Glutamatergic neuron (in vitro differentiated cells): ENCODE data around the gene CENPF. TPM values are rescaled to one million over a fixed set of nuclear protein-coding genes. Genes with fewer than 3 reads are reported as not detected.
A peak's percentile ranks its signal among the peaks of the same experiment; 100 is the strongest.

Source experiments
- DNase-seq: peaks from one replicate; pipeline ENCODE4 v3.0.0; 2022
- H3K27ac Mint-ChIP-seq: one replicate; pipeline ENCODE4 v1.8.0; 2020; ENCODE audit warnings: mild to moderate bottlenecking, mixed read lengths, inconsistent platforms; ENCODE audit not compliant: unreplicated experiment
- H3K27me3 Mint-ChIP-seq: one replicate; pipeline ENCODE4 v1.8.0; 2020; ENCODE audit warnings: mild to moderate bottlenecking, moderate library complexity, mixed read lengths, inconsistent platforms; ENCODE audit not compliant: unreplicated experiment
- H3K36me3 Mint-ChIP-seq: one replicate; pipeline ENCODE4 v1.8.0; 2020; ENCODE audit warnings: mild to moderate bottlenecking, mixed read lengths, inconsistent platforms; ENCODE audit not compliant: unreplicated experiment
- H3K4me1 Mint-ChIP-seq: one replicate; pipeline ENCODE4 v1.8.0; 2020; ENCODE audit warnings: mild to moderate bottlenecking, low read depth, mixed read lengths, inconsistent platforms; ENCODE audit not compliant: unreplicated experiment
- H3K4me3 Mint-ChIP-seq: one replicate; pipeline ENCODE4 v1.8.0; 2020; ENCODE audit warnings: mild to moderate bottlenecking, mixed read lengths, inconsistent platforms; ENCODE audit not compliant: unreplicated experiment
- H3K9me3 Mint-ChIP-seq: one replicate; pipeline ENCODE4 v1.8.0; 2020; ENCODE audit warnings: mild to moderate bottlenecking, moderate library complexity, mixed read lengths, inconsistent platforms; ENCODE audit not compliant: unreplicated experiment
- total RNA-seq: library from RNA; stranded (reverse); fragmentation: NEBNext Ultra II Directional; extraction: Animal tissue kit (Norgen Biotek cat#: 25700); gene quantifications from one replicate; pipeline ENCODE4 v1.2.1, GENCODE V29; 2021; ENCODE audit not compliant: unreplicated experiment
- TF ChIP-seq, protein P1 (sequence below): fragments of 200-600 bp; sonication (generic); IDR thresholded peaks from one replicate; pipeline ENCODE4 v1.5.0; 2021; ENCODE audit not compliant: partially characterized antibody, unreplicated experiment

The CENPF gene
- total RNA-seq, 1 donor from 2014 or later: 29.3 TPM

GRCh38 chr1:214566158-214567104 is 36.6 kb upstream of the CENPF start:
- Mint-ChIP-seq H3K27me3 (no peaks in the 10 kb centered on the region), H3K9me3 (peaks cover 8% of the 10 kb centered on the region), H3K27ac (peak overlapping the region; percentile 84), H3K4me1 (peaks cover 16% of the 10 kb centered on the region), H3K4me3 (no peak overlapping the region), H3K36me3 (no peaks in the 10 kb centered on the region)
- TF ChIP-seq, protein P1, sequence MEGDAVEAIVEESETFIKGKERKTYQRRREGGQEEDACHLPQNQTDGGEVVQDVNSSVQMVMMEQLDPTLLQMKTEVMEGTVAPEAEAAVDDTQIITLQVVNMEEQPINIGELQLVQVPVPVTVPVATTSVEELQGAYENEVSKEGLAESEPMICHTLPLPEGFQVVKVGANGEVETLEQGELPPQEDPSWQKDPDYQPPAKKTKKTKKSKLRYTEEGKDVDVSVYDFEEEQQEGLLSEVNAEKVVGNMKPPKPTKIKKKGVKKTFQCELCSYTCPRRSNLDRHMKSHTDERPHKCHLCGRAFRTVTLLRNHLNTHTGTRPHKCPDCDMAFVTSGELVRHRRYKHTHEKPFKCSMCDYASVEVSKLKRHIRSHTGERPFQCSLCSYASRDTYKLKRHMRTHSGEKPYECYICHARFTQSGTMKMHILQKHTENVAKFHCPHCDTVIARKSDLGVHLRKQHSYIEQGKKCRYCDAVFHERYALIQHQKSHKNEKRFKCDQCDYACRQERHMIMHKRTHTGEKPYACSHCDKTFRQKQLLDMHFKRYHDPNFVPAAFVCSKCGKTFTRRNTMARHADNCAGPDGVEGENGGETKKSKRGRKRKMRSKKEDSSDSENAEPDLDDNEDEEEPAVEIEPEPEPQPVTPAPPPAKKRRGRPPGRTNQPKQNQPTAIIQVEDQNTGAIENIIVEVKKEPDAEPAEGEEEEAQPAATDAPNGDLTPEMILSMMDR: no peak
- no peak for DNase-seq

GRCh38 chr1:214567481-214567980 is 35.5 kb upstream of the CENPF start:
- Mint-ChIP-seq H3K4me1 (peaks cover 21% of the 10 kb centered on the region), H3K36me3 (no peaks in the 10 kb centered on the region), H3K9me3 (peaks cover 8% of the 10 kb centered on the region), H3K27me3 (no peaks in the 10 kb centered on the region), H3K4me3 (no peak overlapping the region), H3K27ac (no peak overlapping the region)
- DNase-seq: no peak
- TF ChIP-seq, protein P1: no peak

- Mint-ChIP-seq H3K4me3 (no peak overlapping the region), H3K9me3 (peaks cover 9% of the 10 kb centered on the region), H3K36me3 (no peaks in the 10 kb centered on the region), H3K27ac (no peak overlapping the region), H3K27me3 (no peaks in the 10 kb centered on the region), H3K4me1 (peaks cover 21% of the 10 kb centered on the region)
- DNase-seq: no peak
- TF ChIP-seq, protein P1: no peak
These were observed 34.7 kb upstream of the CENPF start for GRCh38 chr1:214568328-214568727.

GRCh38 chr1:214569357-214570004 is 33.5 kb upstream of the CENPF start:
- no peaks in the 10 kb centered on the region for H3K36me3 Mint-ChIP-seq
- H3K4me3 Mint-ChIP-seq: no peak overlapping the region
- no peak overlapping the region for H3K27ac Mint-ChIP-seq
- H3K27me3 Mint-ChIP-seq: no peaks in the 10 kb centered on the region
- TF ChIP-seq, protein P1: no peak
- H3K4me1 Mint-ChIP-seq: peaks cover 17% of the 10 kb centered on the region
- no peak for DNase-seq
- peaks cover 9% of the 10 kb centered on the region for H3K9me3 Mint-ChIP-seq
